ENCODE measurements around the gene PLPP4. TPM values are rescaled to one million over a fixed set of nuclear protein-coding genes. Genes with fewer than 3 reads are reported as not detected.

Gene PLPP4
- total and polyA plus RNA-seq, 2 donors (not counting 3 experiments of a cell fraction or from before 2014, with no cell fraction given): 15.5 to 36.4 TPM

DNA sequence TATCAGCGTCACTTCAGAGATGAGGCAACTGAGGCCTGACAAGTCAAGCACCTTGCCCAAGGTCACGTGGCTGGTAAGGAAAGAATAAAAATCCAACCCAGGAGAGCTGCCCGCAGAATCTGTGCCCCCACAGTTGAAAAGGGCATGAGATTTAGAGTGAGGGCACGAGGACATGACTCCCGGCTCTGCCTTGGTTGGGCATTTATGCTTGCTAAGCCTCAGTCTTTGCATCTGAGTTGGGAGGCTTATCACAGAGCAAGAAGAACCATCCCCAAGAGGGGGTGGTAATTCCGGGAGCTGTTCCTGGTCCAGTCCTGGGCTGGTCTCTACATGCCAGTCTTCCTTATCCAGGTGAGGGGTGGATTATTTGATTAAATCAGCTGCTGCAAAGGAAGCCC lies 37.3 kb downstream of the PLPP4 start:
- ChIA-PET POLR2A (no interaction called here), CTCF (no interaction called here)
- FAIRE-seq: no peak
- H3K9ac ChIP-seq (replicated peaks; ENCODE audit: extremely low read depth, insufficient read depth, low read length): no peak overlapping the region
- H3K36me3 ChIP-seq (ENCODE audit: control insufficient read depth in 2 of 2, extremely low read depth in 1 of 2, insufficient read depth in 2 of 2, low read length in 2 of 2): no peaks in the 10 kb centered on the region
- no peak for DNase-seq (ENCODE audit: low read depth, low spot score)
- H3K27ac ChIP-seq (ENCODE audit: insufficient read depth, low read depth, low read length): no peak overlapping the region
- no peaks in the 10 kb centered on the region for H3K79me2 ChIP-seq (ENCODE audit: control insufficient read depth, insufficient read depth, low read length)
- H4K20me1 ChIP-seq (replicated peaks; ENCODE audit: control insufficient read depth, extremely low read depth, insufficient read depth, low read length): no peaks in the 10 kb centered on the region
- no peak overlapping the region for H2AFZ ChIP-seq (ENCODE audit: low read depth, low read length)
- H3K27me3 ChIP-seq (ENCODE audit: control insufficient read depth in 2 of 2, insufficient read depth in 2 of 2, low read length in 2 of 2): no peaks in the 10 kb centered on the region
- no peaks in the 10 kb centered on the region for H3K9me1 ChIP-seq (replicated peaks; ENCODE audit: control insufficient read depth, extremely low read depth, insufficient read depth, low read length)
- dilution Hi-C loops (cut with MboI; ENCODE audit: extremely low pct_ligation_motif_present, low sequenced_read_pairs) (no loop called here), intact Hi-C loops (cut with micrococcal nuclease) (no loop called here)
- H3K9me3 ChIP-seq (replicated peaks; ENCODE audit: control insufficient read depth, insufficient read depth, low read length): no peaks in the 10 kb centered on the region
- no TSS peak for BruUV-seq (replicated peaks)
- no peak overlapping the region for H3K4me3 ChIP-seq (replicated peaks in 1 of 3; ENCODE audit: insufficient read depth in 1 of 3, low read depth in 1 of 3, low read length in 3 of 3)
- H3K4me2 ChIP-seq (ENCODE audit: insufficient read depth, low read length): no peak overlapping the region
- TF ChIP-seq MYC (IDR thresholded peaks at IDR 0.05; ENCODE audit: low read depth, low read length) (no peak), EZH2 (IDR thresholded peaks at IDR 0.05; ENCODE audit: borderline replicate concordance, low read depth, low read length, severe bottlenecking) (no peak), POLR2AphosphoS5 (IDR thresholded peaks at IDR 0.05; ENCODE audit: insufficient read depth, low read depth, low read length) (no peak), JUN (IDR thresholded peaks at IDR 0.05; ENCODE audit: borderline replicate concordance, insufficient read depth, insufficient read length, low read depth) (no peak), FOS (IDR thresholded peaks at IDR 0.05; ENCODE audit: borderline replicate concordance, insufficient read depth, low read length) (no peak), GATA2 (IDR thresholded peaks at IDR 0.05; ENCODE audit: insufficient read depth, insufficient read length, low read depth, low read length) (no peak), POLR2A (IDR thresholded peaks at IDR 0.05; ENCODE audit: low read depth, low read length) (no peak)
- TF ChIP-seq, protein P1, sequence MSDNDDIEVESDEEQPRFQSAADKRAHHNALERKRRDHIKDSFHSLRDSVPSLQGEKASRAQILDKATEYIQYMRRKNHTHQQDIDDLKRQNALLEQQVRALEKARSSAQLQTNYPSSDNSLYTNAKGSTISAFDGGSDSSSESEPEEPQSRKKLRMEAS (IDR thresholded peaks at IDR 0.05; ENCODE audit: insufficient read depth, insufficient read length): no peak
- TF ChIP-seq, protein P2, sequence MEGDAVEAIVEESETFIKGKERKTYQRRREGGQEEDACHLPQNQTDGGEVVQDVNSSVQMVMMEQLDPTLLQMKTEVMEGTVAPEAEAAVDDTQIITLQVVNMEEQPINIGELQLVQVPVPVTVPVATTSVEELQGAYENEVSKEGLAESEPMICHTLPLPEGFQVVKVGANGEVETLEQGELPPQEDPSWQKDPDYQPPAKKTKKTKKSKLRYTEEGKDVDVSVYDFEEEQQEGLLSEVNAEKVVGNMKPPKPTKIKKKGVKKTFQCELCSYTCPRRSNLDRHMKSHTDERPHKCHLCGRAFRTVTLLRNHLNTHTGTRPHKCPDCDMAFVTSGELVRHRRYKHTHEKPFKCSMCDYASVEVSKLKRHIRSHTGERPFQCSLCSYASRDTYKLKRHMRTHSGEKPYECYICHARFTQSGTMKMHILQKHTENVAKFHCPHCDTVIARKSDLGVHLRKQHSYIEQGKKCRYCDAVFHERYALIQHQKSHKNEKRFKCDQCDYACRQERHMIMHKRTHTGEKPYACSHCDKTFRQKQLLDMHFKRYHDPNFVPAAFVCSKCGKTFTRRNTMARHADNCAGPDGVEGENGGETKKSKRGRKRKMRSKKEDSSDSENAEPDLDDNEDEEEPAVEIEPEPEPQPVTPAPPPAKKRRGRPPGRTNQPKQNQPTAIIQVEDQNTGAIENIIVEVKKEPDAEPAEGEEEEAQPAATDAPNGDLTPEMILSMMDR (IDR thresholded peaks at IDR 0.05; ENCODE audit: extremely low read depth in 1 of 2, insufficient read depth in 1 of 2, low read depth in 1 of 2, low read length in 2 of 2): no peak
- no peaks in the 10 kb centered on the region for H3K4me1 ChIP-seq (ENCODE audit: control insufficient read depth, extremely low read depth, insufficient read depth, low read length)
